Omental fat pad (tissue), 4 donors: ENCODE data around the gene CCNG2. TPM values are rescaled to one million over a fixed set of nuclear protein-coding genes. Genes with fewer than 3 reads are reported as not detected.

Experiments used
- ATAC-seq: fragments of 150-250 bp; one replicate; pipeline ENCODE4 v1.9.1; 2016; ENCODE audit warnings: mild to moderate bottlenecking, moderate library complexity; ENCODE audit not compliant: low FRiP score
- DNase-seq: peaks from one replicate; pipeline ENCODE4 v3.0.0-alpha.2; 2019; ENCODE audit warnings: low spot score
- small RNA-seq: library from RNA; depleted of rRNA; stranded (forward); fragments of <200 nt; gene quantifications from one replicate; pipeline ENCODE3, GENCODE V24; 2016
- total RNA-seq, 4 donors: library from RNA; depleted of rRNA; stranded (reverse); fragments of >200 nt; gene quantifications; one replicate each; pipeline ENCODE4 v1.1.0, GENCODE V29; 2016
- TF ChIP-seq, protein P1 (sequence below), 3 donors: fragments of 450-650 bp; IDR thresholded peaks; one replicate each; pipeline ENCODE4 v1.5.1; 2016 to 2017; ENCODE audit warnings: antibody characterized with exemption in 3 of 3, mild to moderate bottlenecking in 3 of 3, moderate library complexity in 2 of 3

CCNG2 gene
- total RNA-seq, 4 donors from 2014 or later: 21.6 to 64.8 (median 33.0) TPM

DNA sequence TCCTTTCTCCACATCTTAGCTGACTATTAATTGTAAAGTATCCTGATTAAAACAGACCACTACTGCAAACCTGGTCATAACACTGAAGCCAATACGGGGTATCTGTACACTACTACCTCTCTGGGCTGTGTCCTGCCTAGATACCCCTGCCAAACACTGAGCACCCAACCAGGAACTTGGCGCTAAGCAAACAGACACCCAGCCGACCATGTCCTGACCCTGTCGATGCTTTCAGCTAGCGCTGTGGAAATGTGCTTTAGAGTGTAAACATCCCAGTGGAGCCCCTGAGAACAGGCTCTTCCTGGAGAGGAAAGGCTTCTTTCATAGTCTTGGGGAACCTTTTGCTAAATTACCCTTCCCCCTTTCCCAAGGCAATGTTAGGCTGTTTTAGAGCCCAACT, 52.9 kb downstream of the CCNG2 start:
- DNase-seq (no peak), ATAC-seq (no peak)
- TF ChIP-seq, protein P1, sequence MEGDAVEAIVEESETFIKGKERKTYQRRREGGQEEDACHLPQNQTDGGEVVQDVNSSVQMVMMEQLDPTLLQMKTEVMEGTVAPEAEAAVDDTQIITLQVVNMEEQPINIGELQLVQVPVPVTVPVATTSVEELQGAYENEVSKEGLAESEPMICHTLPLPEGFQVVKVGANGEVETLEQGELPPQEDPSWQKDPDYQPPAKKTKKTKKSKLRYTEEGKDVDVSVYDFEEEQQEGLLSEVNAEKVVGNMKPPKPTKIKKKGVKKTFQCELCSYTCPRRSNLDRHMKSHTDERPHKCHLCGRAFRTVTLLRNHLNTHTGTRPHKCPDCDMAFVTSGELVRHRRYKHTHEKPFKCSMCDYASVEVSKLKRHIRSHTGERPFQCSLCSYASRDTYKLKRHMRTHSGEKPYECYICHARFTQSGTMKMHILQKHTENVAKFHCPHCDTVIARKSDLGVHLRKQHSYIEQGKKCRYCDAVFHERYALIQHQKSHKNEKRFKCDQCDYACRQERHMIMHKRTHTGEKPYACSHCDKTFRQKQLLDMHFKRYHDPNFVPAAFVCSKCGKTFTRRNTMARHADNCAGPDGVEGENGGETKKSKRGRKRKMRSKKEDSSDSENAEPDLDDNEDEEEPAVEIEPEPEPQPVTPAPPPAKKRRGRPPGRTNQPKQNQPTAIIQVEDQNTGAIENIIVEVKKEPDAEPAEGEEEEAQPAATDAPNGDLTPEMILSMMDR (IDR thresholded peaks at IDR 0.05): no peak

DNA sequence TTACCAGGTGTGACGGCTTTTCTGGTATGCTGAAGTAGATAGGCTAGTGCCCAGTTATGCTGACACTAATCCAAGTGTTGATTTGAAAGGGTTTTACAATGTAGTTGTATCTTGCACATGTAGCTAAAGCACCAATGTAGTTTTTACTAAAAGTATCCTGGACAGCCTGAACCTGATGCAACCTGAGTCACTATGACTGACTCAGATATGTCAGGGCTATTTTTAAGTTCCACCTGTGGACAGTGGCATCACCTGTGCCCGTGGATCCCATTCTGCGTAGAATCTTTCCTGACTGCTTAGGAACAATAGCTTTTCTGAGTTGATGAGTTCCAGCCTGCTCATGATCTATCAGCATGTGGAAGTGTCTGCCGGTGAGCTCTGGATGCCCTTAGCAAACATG, 58.1 kb downstream of the CCNG2 start:
- DNase-seq: no peak
- TF ChIP-seq, protein P1 (IDR thresholded peaks at IDR 0.05): no peak
- ATAC-seq: no peak

DNA sequence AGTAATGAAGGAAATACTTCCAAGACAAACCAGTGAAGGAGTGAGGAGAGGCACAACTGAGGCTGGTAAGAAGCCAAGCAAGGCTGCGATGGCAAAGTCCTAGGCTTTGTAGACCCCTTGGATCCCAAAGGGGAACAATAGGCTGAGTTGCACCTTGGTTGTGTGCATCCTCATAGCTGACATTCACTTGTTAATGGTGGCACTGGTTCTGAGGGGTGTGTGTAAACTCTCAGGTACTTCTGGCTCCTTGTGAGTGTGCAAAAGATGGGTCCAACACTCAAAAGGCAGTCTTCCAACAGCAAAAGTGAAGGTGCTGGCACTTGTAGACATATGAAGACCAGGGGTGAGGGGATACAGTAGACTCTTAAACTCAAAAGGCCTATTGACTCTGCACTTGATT, 60.5 kb downstream of the CCNG2 start:
- TF ChIP-seq, protein P1 (IDR thresholded peaks at IDR 0.05): no peak
- DNase-seq: no peak

DNA sequence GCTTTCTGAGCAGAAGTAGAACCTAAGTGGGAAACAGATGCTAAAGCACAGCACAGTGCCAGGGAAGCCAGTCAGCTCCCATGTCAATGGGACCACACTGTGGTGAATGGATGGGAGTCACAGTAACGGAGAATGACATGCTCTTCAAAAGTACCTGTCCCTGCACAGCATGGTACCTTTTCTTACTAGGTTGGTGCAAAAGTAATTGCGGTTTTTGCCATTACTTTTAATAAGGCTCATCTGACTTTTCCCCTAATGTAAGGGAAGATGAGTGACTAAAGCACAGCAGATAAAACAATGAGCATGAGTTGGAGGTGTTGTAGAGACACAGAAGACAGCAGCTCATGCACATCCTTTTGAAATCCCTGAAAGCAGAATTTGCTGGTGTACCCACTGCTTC, 62.3 kb downstream of the CCNG2 start:
- ATAC-seq: no peak
- TF ChIP-seq, protein P1 (IDR thresholded peaks at IDR 0.05): no peak
- no peak for DNase-seq

More for the DNA sequence above, 60.5 kb downstream of the CCNG2 start:
- ATAC-seq: no peak

Small RNA genes within 50 kb of the gene (small RNA-seq; reads per million reads assigned to genes)
- not detected for gene RNU6-1187P

Other genes starting within 250 kb of the CCNG2 start
- 100 to 1,000 TPM; 203 to 434 (median 245) TPM for gene SEPTIN11, start 207.5 kb upstream of the CCNG2 start, total RNA-seq
- 100 to 1,000 TPM; 191 to 233 (median 199) TPM for gene CCNI, start 81.2 kb upstream of the CCNG2 start, total RNA-seq